HG03175 (cell line): ENCODE measurements around the gene MTFMT.
"Not testable (repeated sequence)": the region's sequence is repeated elsewhere in the genome, so short reads cannot be mapped to it uniquely, and the experiment has no call there.

Source experiments
- ATAC-seq: cut with Tn5 transposase; IDR thresholded peaks from one replicate; pipeline ENCODE4 v1.9.1; 2021; ENCODE audit warnings: mild to moderate bottlenecking, moderate library complexity; ENCODE audit not compliant: unreplicated experiment

The MTFMT gene

DNA sequence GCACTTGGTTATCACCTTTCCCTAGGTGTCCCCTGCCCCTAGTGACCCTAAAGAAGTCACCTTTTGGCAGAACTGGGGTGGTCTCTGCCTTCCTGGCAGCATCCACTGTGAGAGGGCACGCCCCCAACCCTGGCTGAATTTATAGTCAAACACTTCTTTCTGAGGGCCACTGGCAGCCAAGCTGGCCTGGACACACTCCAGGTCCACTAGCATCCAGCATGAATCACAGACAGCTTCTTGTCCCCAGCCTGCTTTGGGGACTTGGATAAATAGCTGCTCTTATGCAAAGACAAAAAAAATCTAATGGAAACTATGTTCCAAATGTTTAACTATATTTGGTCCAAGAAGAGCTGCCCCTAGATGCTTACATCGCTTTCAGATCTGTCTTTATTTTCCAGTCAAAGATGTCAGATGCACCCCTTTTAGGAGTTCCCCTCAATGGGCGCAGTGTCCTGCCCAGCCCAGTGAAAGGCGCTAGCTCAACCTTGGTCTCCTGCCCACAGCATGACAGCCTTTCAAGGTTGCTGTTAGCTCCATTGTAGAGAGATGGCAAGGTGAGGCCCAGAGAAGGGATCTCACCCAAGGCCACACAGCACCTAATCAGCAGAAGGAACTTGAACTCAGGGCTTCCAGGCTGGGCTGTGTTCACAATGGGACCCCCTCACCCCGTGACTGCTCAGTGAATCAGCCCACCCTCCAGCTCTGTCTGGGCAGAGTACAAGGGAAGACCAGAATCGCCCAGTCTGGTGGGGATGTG is 31.4 kb upstream of the MTFMT start:
- ATAC-seq = no peak

DNA sequence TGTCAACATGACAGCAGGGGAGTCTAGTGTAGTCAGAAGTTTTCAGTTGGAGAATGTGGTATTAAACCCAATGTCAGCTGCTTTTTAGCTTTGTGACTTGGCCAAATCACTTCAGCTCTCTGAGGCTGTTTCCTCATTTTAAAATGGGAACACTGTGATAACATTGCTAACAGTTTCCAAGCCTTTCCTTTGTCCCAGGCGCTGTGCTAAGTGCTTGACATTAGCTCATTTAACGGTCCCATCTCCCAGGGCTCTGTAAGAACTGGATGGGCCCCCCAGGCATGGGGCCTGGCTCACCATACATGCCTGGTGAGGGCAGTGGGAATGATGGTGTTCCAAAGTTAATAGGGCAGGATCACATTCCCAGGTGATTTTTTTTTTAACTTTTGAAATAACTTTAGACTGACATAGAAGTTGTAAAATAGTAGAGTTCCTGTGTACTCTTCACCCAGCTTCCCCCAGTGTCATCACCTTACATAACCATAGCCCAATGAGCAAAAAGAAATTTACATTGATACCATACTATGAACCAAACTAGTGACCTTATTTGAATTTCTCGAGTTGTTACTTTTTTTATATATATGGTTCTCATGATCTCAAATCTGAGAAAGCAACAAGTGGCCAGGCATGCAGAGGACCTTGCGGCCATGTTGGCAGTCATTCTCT is 30.6 kb upstream of the MTFMT start:
- ATAC-seq = no peak

DNA sequence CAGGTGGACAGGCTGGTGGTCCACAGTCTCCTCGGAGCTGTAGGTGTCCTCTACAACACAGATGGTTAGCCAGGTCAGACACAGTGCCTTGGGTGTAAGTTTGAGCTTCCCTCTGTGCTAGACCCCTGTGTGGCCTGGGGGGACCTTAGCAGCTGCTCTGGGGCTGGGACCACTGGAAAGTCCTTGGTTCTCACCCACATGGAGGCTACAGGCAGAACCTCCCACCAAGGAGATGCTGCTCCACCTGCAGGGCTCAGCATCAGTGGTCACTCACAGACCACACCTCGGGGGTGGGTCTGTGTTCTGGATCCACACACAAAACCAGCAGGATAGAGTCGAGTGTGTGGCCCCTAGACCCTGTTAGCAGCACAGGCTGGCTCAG is 29.9 kb upstream of the MTFMT start:
- ATAC-seq = no peak

DNA sequence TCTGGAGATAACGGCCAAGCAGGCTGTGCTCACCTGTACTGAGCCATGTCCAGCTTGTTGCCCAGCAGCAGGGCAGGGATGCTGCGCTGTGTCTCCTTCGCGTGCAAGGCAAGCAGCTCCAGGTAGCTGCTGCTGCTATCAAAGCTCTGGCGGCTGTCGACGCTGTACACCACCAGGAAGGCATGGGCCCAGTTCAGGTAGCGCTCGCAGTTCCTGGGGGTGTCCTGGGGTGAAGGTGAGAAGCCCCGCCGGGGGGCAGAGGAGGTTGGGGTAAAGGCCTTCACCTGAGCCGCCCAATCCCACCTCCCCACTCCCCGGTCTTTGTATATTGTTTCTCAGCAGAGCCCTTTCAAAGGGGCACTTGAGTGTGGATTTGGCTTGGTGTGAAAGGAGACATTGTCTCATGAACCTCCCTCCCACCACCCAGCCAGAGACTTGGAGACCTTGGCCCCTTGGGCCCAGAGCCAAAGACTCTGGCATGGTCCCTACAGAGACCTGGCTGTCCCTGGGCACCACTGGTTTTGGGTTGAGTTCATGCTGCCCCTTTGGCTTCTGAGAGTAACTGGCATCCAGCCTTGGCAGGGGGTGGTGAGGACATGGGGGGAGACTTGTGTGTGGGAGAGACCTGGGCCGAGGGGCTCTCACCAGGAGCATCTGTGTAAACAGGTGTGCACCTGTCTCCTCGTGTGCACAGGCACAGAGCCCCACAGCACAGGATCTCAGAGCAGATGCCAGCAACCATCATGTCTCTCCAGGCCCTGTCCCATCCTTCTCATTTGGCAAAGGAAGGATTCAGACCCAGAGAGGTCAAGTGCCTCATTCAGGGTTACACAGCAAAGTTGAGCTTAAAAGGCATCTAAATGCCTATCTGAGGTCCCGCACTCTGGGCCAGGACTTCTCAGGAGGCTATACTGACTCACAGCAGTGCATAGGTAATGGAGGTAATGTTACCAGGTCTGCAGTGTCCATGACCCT is 29.2 kb upstream of the MTFMT start:
- no peak for ATAC-seq

DNA sequence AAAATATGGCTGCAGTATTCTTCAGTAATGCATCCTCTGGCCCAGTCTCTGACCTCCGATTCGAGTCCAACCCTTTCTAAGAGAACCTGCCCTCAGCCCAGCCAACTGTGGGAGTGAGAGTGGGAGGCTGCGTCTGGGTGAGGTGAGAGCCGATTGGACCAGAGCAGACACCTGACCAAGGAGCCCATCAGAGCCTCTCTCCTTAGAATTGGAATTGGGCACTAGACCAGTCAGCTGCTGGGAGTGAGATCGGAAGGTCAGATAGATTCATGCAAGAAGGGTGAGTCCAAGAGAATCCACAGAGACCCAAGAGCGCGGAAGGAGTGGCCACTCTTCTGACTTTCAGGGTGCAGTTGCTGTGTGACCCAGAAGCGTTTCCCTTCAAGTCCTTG is 28.1 kb upstream of the MTFMT start:
- ATAC-seq = no peak

DNA sequence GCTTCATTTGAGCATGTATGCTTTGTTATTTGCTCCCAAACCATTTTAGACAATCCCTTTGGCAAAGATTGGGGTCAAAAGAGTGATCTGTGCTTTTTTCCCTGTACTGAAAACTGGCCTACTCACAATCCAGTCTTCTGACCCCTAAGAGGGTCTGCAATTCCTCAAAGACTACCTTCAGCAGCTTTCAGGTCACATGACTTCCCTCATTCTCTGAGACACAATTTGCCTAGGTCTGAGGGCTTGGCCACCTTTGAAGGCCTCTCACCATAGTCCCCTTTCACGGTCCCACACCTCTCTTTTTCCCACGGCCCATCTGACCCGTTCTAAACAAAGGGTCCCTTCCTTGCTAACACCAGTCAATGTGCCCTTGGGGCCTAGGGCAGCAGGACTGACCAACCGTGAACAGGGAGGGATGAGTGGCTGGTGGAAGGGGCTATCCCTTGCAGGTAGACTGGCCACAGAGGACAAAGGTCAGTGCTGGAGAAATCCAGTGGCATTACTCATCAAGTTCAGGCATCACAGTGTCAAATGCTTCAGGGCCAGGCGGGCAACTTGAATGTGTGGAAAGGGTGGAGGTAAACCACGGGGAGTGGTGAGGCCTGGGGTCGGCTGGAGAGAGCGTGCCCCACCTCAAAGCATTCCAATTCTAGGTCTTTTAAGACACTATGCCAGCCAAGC is 27.6 kb upstream of the MTFMT start:
- ATAC-seq = no peak

DNA sequence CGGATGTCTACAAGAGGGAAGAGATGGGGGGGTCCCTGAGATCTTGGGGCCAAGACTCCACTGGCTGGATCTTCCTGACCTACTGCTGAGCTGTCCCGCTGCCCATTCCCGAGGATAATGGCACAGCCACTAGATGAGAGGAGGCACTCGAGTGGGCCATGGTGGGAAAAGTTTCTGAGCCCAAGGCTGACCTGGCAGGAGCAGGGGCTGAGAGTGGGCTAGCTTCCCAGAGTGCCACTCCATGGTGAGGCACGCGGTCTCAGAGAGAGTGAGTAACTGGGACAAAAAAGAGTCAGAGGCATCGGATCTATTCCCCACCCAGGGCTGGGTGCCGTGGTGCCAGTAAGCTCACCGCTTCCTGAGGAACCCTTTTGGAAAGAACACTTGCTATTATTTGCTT is 26.7 kb upstream of the MTFMT start:
- ATAC-seq = no peak

DNA sequence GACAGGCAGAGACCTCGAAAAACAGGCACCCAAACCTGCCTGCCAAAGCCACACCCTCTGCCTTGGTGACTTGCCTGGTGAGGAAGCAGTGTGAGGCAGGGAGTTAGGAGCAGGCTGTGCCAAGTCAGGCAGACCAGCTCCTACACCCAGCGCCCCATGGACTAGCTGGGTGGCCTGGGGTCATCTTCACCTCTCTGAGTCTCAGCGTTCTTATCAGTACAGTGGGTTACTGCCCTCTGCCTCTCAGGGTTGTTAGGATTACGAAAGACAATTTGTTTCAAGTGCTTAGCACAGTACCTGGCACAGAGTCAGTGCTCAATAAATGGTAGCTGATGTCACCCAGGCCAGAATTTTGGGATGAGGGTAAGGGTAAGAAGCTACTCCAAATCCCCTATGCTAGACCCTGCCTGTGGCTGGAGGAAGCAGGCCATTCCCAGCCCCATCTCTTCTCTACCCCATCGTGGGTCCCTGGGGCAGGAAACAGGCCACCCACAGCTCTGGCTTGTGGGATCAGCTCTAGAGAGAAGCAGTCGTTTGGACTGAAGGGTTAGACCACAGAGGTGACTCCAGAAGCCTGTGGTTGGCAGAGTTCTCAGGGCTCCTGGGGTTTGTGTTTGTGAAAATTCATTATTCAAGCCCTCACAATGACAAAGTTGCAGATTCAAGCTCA is 25.9 kb upstream of the MTFMT start:
- ATAC-seq = no peak

DNA sequence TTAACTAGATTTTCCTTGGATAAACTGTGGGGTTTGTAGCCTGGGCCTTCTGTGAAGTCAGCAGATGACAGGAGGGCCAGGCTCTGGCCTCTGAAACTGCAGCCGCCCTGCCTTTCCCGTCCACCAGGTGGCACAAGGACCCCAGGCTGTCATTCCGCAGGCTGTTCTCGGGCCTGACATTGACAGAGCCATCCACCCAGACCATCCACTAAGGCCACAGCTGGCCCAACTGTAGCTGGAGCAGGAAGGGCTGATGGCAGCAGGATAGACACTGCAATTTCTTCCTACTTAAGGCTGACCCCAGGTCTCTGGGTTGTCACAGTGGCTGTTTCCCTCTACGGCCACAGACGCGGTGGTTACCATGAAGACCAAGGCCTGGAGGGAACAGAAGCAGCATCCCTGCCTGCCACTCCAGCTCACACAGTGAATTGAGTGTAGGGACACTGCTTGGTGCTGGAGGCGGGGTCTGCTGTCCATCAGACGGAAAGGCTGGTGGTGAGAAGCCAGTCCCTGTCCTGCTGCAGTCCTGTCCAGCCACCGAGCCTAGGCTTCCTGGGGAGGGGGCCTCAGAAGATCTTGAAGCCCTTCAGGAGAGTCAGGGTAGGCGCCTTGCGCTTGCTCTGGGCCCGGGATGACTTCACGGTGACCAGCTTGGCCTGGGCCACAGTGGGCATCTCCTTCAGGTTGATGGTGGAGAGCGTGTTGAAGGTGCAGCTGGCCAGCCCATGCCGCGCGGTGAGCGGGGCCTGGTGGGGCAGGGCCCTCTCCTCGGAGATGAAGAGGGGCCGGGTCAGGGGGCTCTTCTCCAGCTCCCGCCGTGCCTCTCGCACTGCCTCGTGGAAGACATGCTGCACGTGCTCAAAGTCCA is 25.1 kb upstream of the MTFMT start:
- no peak for ATAC-seq

DNA sequence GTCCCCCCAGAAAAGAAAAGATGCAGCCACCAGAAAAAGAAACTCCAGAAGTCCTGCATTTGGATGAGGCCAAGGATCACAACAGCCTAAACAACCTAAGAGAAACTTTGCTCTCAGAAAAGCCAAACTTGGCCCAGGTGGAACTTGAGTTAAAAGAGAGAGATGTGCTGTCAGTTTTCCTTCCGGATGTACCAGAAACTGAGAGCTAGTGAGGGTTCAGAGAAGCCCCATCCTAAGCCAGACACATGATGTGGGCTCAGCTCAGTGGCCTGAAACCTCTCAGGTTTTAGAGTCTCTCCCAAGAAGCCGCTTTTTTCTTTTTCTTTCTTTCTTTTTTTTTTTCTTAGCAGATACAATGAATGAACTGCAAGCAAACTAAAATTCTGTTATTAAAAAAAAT is 23.5 kb upstream of the MTFMT start:
- ATAC-seq = no peak

DNA sequence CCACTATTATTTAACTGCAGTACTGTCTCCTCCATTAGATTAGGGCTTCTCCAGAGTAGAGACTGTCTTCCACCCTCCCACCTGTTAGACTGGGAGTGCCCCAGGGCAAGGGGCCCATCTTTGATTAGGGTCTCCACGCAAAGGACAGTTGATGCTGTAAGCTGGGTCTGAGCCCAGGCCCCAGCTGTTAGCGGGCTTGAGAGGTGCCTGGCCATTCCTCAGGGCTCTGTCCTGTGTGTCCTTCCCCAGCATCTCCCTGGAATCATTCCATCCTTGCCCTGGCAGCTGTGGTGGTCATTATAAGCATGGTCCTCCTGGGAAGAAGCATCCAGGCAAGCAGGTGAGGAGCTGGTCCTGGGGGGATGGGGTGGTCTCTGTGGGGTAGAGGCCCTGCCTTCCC is 21.8 kb upstream of the MTFMT start:
- ATAC-seq = no peak

DNA sequence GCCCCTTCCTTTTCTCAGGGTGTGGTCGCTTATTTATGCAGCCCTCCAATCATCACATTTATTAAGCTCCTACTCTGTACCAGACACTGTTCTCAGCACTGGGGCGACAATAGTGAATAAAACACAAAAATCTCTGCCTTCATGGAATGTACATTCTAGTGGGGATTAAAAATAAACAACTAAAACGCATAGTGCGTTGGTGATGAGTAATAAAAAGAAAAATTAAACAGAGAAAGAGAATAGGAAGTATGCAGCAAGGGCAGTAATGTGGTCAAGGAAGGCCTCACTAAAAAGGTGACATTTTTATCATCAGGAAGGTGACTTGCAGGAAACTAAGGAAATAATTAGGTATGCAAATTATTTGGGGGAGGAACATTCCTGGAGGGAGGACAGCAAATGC is 20.8 kb upstream of the MTFMT start:
- no peak for ATAC-seq

DNA sequence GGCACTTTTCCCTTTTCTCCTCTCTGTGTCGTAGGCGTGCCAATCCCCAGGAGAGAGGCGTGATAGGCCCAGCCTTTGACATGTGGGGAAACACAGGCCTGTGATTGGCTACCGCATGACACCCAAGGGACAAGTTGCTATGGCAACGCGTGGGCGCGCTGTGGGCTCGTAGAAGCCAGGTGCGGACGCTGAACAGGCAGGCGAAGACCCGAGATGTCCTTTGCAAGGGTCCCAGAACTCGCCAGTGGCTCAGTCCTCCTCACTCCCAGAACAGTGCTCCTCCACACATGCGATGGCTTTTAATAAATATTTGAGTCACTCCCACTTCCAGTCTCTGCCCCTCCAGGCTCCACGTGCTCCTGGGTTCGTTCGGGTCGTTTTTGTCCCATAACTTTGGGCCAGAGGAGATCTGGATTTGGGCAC is 20.0 kb upstream of the MTFMT start:
- peak; percentile 88 for ATAC-seq

DNA sequence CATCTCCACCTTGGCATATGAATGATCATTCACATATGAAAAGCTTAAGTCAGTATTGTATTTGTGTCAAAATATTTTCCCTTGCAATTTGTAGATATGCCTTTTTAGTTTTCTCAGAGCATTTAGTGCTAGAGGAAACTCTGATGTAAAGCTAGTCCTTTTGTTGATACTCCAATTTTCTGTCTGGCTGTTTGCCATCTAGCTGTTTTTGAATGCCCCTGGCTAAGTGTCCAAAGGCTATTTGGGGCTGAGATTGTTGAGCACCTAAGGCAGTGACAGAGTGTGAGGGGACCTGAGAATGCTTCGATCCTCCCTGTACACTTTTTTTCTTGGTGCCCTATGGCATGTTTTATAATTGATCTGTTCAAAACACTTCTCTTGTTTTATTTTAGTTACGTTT is 18.8 kb upstream of the MTFMT start:
- no peak for ATAC-seq

DNA sequence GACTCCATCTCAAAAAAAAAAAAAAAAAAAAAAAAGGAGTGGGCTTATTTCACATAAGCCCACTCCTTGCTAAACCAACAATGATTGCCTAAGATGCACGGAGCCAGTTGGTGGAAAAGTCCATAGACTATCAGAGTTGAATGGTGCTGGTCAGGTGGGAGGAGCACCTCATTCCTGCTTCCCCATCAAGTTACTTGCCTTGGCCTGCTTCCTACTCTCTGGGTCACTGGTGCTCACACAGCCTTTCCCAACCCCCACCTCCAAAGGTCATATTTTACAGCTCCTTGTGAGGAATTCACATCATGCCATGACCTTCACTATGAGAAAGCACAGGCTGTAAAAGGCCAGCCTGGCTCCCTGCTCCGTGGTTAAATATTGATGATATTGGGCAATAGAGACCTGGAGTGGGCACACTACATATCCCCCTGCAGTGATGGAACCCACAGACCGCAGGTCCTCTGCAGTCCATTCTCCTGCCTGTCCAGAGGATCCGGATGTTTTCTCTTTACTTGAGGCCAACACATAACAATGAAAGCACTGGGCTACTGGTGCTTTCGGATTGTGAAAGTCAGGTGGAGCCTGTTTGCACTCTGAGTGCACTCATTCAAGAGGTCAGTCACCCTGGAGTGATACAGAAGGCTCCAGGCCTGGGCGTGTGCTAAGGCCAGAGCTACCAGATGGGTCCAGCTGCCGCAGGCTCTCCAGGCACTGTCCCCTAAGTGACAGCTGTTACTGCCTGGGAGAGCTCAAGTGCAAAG is 15.5 kb upstream of the MTFMT start, which contains the start of gene SLC51B:
Gene SLC51B, plus strand, starts transcription at position 664 of the 758 bp plus-strand sequence. CDS start 4,618 bp downstream, outside the sequence.
- ATAC-seq = no peak

DNA sequence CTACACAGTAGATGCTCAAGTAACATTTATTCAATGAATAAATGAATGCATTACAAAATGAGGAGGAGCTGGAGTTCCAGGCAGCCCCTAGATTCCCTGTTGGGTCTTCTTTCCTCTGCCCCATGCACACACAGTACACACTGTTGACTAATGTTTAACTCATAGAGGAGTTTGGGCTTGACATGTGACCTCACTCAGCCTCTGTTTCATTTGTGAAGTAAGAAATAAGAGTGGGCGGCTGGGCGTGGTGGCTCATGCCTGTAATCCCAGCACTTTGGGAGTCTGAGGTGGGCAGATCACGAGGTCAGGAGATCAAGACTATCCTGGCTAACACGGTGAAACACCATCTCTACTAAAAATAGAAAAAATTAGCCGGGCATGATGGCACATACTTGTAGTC is 14.8 kb upstream of the MTFMT start:
- not testable (repeated sequence) for ATAC-seq

DNA sequence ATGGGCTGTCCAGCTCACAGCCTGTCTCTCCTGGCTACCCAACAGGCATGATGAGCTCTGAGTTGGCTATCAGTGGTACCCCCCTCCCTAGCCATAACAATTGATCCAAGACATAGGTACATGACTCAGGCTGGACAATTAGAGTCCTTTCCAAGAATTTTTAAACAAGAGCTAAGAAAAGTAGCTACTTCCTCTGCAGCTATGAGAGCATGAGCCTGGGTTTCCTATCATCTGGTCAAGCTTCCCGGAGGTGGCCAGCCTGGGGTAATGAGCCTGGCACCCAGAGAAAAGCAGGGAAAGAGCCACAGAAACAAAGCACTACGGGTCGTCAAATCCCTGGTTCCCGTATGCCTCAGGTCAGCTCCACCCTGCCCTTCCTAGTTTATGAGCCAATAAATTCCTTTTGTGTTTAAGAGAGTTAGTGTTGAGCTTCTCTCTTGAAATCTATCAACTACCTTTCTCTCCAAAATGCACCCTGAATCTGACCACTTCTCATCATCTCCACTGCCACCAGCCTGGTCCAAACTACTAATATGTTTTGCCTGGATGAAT is 13.4 kb upstream of the MTFMT start:
- no peak for ATAC-seq

DNA sequence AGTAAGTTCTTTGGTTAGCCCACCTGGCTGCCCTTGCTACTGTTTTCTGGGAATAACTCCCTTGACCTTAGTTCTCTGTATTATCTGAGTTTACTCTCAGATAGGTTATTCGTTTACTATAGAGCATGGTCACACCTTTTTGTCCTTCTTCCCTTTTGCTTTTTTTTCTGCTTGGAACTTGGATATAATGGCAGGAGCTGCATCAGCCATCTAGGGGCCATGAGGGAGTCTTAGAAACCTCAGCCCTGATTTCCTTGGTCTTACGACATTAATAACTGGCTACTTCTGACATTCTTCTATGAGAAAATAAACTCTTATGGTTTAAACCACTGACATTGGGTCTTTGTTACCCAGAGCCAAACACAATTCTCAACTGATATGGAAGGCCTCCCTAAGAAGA is 12.3 kb upstream of the MTFMT start:
- no peak for ATAC-seq
